HPDE6-E6E7 (cell line): ENCODE data around the gene KRT81.
A peak's percentile ranks its signal among the peaks of the same experiment; 100 is the strongest.
"Not testable (repeated sequence)": the region's sequence is repeated elsewhere in the genome, so short reads cannot be mapped to it uniquely, and the experiment has no call there.

Experiments used
- DNase-seq: peaks from one replicate; pipeline ENCODE4 v3.0.0; 2011; ENCODE audit warnings: missing footprints; ENCODE audit errors: extremely low spot score

Gene KRT81

GRCh38 chr12:52296572-52297215 lies 5.4 kb upstream of the KRT81 start:
- DNase-seq = no peak

- DNase-seq = no peak
Observed at GRCh38 chr12:52295663-52296062, 4.3 kb upstream of the KRT81 start.

- no peak for DNase-seq
Observed at GRCh38 chr12:52294803-52295202, 3.5 kb upstream of the KRT81 start.

GRCh38 chr12:52293926-52294325 lies 2.6 kb upstream of the KRT81 start:
- no peak for DNase-seq

GRCh38 chr12:52290483-52291134 lies 725 bp downstream of the KRT81 start:
- not testable (repeated sequence) for DNase-seq

- DNase-seq = not testable (repeated sequence)
Observed at GRCh38 chr12:52287816-52288805, 3.2 kb downstream of the KRT81 start.

GRCh38 chr12:52286857-52287785 lies 4.2 kb downstream of the KRT81 start:
- DNase-seq = not testable (repeated sequence)

GRCh38 chr12:52285851-52286530 lies 5.3 kb downstream of the KRT81 start:
- no peak for DNase-seq

GRCh38 chr12:52285172-52285745 lies 6.1 kb downstream of the KRT81 start:
- DNase-seq = no peak

GRCh38 chr12:52284562-52285171 lies 6.7 kb downstream of the KRT81 start:
- no peak for DNase-seq

GRCh38 chr12:52280796-52281560 lies 10.4 kb downstream of the KRT81 start:
- DNase-seq = peak; percentile 84

GRCh38 chr12:52280319-52280795 lies 11.0 kb downstream of the KRT81 start:
- peak; percentile 91 for DNase-seq

- DNase-seq = no peak
Observed at GRCh38 chr12:52279422-52280318, 11.7 kb downstream of the KRT81 start.

- peak; percentile 73 for DNase-seq
Observed at GRCh38 chr12:52278575-52279421, 12.5 kb downstream of the KRT81 start.

GRCh38 chr12:52277486-52278245 lies 13.7 kb downstream of the KRT81 start:
- no peak for DNase-seq

- DNase-seq = no peak
Observed at GRCh38 chr12:52275686-52276085, 15.6 kb downstream of the KRT81 start.
